Gastrocnemius medialis (tissue), 4 donors: ENCODE measurements around the gene SFXN4. TPM values are rescaled to one million over a fixed set of nuclear protein-coding genes. Genes with fewer than 3 reads are reported as not detected.
A peak's percentile ranks its signal among the peaks of the same experiment; 100 is the strongest.

Experiments used
- ATAC-seq, 2 donors: fragments of 150-250 bp; one replicate each; pipeline ENCODE4 v1.9.1; 2016
- DNase-seq, 2 donors: peaks; one replicate each; pipeline ENCODE4 v3.0.0-alpha.2; 2019
- H3K27ac ChIP-seq, 4 donors: fragments of 200-600 bp; sonication (generic); 1 replicate in 1 of 4; 2 replicates in 3 of 4; pipeline ENCODE4 v1.5.1; 2016 to 2018; ENCODE audit warnings: mild to moderate bottlenecking in 2 of 4, moderate library complexity in 1 of 4
- H3K27me3 ChIP-seq, 3 donors: fragments of 200-600 bp; sonication (generic) in 2 of 3; 1 replicate in 1 of 3; 2 replicates in 2 of 3; pipeline versions ENCODE4 v1.5.1 to v1.6.0; 2016 to 2019; ENCODE audit warnings: mild to moderate bottlenecking in 1 of 3, moderate library complexity in 1 of 3
- H3K36me3 ChIP-seq, 2 donors: fragments of 200-600 bp; sonication (generic) in 1 of 2; one replicate each; pipeline ENCODE4 v1.5.1; 2017 to 2018
- H3K4me1 ChIP-seq, 2 donors: fragments of 200-600 bp; sonication (generic) in 1 of 2; one replicate each; pipeline ENCODE4 v1.5.1; 2016 to 2017; ENCODE audit warnings: mild to moderate bottlenecking in 2 of 2
- H3K4me3 ChIP-seq, 4 donors: fragments of 200-600 bp; sonication (generic) in 3 of 4; 1 replicate in 1 of 4; 2 replicates in 3 of 4; pipeline ENCODE4 v1.5.1; 2016 to 2019; ENCODE audit warnings: mild to moderate bottlenecking in 2 of 4
- H3K9me3 ChIP-seq, 3 donors: fragments of 200-600 bp; sonication (generic) in 2 of 3; 1 replicate in 1 of 3; 2 replicates in 2 of 3; pipeline ENCODE4 v1.5.1; 2016 to 2019
- CTCF ChIP-seq, 5 experiments: fragments of 450-650 bp in 3 of 5; fragments of 200-600 bp in 2 of 5; sonication (generic) in 2 of 5; IDR thresholded peaks in 4 of 5; conservative IDR thresholded peaks in 1 of 5; 1 replicate in 4 of 5; 2 replicates in 1 of 5; pipeline ENCODE4 v1.5.1; 2016 to 2019; ENCODE audit warnings: antibody characterized with exemption in 5 of 5, mild to moderate bottlenecking in 3 of 5, moderate library complexity in 3 of 5
- POLR2A ChIP-seq, 2 donors: fragments of 450-650 bp; IDR thresholded peaks; one replicate each; pipeline ENCODE4 v1.6.1; 2017; ENCODE audit warnings: antibody characterized with exemption in 2 of 2, mild to moderate bottlenecking in 2 of 2, moderate library complexity in 2 of 2
- in situ Hi-C, 4 donors: fragments of 200-750 bp; cut with MboI; loops; one replicate each; pipeline versions ENCODE4 v1.15.0 to v1.8.0; 2017; ENCODE audit warnings: low sequenced_read_pairs in 4 of 4
- intact Hi-C: fragments of 100-400 bp; cut with DNase I; formaldehyde crosslinking; loops from one replicate; pipeline ENCODE4 v1.15.1; 2023; ENCODE audit warnings: low total_unique reads
- total RNA-seq, 4 donors: library from RNA; depleted of rRNA; stranded (reverse); fragments of >200 nt; gene quantifications; one replicate each; pipeline versions ENCODE4 v1.1.0 to v1.2.3, GENCODE V29; 2016

SFXN4 gene
- total RNA-seq, 4 donors from 2014 or later, result 25.6 to 69.7 (median 39.8) TPM

- intact Hi-C loops, result loop anchor here (5.0 kb wide), 2 partner anchors 72 to 107 kb away; no protein-coding TSS in a partner anchor
- peak overlapping the region; percentile 75 to 92 (median 84) for H3K27ac ChIP-seq
- H3K36me3 ChIP-seq, result no peaks in the 10 kb centered on the region
- no peak for DNase-seq
- in situ Hi-C loops, result loop anchor here in 2 of 4 donors (5.0 to 10.0 kb wide), 2 partner anchors 205 to 232 kb away; no protein-coding TSS in a partner anchor
- no peak for ATAC-seq
- H3K27me3 ChIP-seq, result no peaks in the 10 kb centered on the region
- no peaks in the 10 kb centered on the region for H3K9me3 ChIP-seq
- H3K4me1 ChIP-seq, result peaks cover 7 to 21% of the 10 kb centered on the region in 2 donors
- TF ChIP-seq POLR2A (IDR thresholded peaks at IDR 0.05), result no peak
- TF ChIP-seq CTCF (IDR thresholded peaks at IDR 0.05 in 4 of 5, conservative IDR thresholded peaks at IDR 0.05 in 1 of 5), result peak in 2 of 5 experiments; percentile 3 to 22
- peak overlapping the region; percentile 27 to 85 (median 66) for H3K4me3 ChIP-seq
Observed at GRCh38 chr10:119209736-119210355, 44.3 kb upstream of the SFXN4 start.

GRCh38 chr10:119209035-119209735 lies 43.7 kb upstream of the SFXN4 start:
- H3K9me3 ChIP-seq, result no peaks in the 10 kb centered on the region
- intact Hi-C loops, result loop anchor here (5.0 kb wide), 2 partner anchors 73 to 108 kb away; no protein-coding TSS in a partner anchor
- in situ Hi-C loops, result loop anchor here in 1 of 4 donors (5.0 to 10.0 kb wide), 2 partner anchors 206 to 233 kb away; no protein-coding TSS in a partner anchor
- peak overlapping the region; percentile 75 to 92 (median 84) for H3K27ac ChIP-seq
- no peaks in the 10 kb centered on the region for H3K27me3 ChIP-seq
- ATAC-seq, result no peak
- H3K4me3 ChIP-seq, result peak overlapping the region; percentile 66 to 86 (median 76)
- peak; percentile 67 to 79 (median 74) for TF ChIP-seq CTCF (IDR thresholded peaks at IDR 0.05 in 4 of 5, conservative IDR thresholded peaks at IDR 0.05 in 1 of 5)
- TF ChIP-seq POLR2A (IDR thresholded peaks at IDR 0.05), result no peak
- H3K4me1 ChIP-seq, result peaks cover 7 to 18% of the 10 kb centered on the region in 2 donors
- DNase-seq, result peak; percentile 37 to 42
- no peaks in the 10 kb centered on the region for H3K36me3 ChIP-seq

GRCh38 chr10:119208553-119208940 lies 43.0 kb upstream of the SFXN4 start:
- in situ Hi-C loops, result loop anchor here in 1 of 4 donors (5.0 to 10.0 kb wide), 2 partner anchors 206 to 234 kb away; no protein-coding TSS in a partner anchor
- peaks cover 7 to 18% of the 10 kb centered on the region in 2 donors for H3K4me1 ChIP-seq

More at GRCh38 chr10:119208553-119208940, 43.0 kb upstream of the SFXN4 start:
- no peak for ATAC-seq
- H3K36me3 ChIP-seq, result no peaks in the 10 kb centered on the region
- no peaks in the 10 kb centered on the region for H3K9me3 ChIP-seq
- intact Hi-C loops, result loop anchor here (5.0 kb wide), 2 partner anchors 74 to 109 kb away; no protein-coding TSS in a partner anchor
- no peaks in the 10 kb centered on the region for H3K27me3 ChIP-seq
- peak overlapping the region; percentile 66 to 86 (median 76) for H3K4me3 ChIP-seq
- no peak for DNase-seq
- peak overlapping the region; percentile 75 to 92 (median 84) for H3K27ac ChIP-seq
- no peak for TF ChIP-seq CTCF (IDR thresholded peaks at IDR 0.05 in 4 of 5, conservative IDR thresholded peaks at IDR 0.05 in 1 of 5)
- no peak for TF ChIP-seq POLR2A (IDR thresholded peaks at IDR 0.05)
